GM21360 (cell line): ENCODE measurements around the gene CRELD1.
"Not testable (repeated sequence)": the region's sequence is repeated elsewhere in the genome, so short reads cannot be mapped to it uniquely, and the experiment has no call there.

ENCODE experiments used
- ATAC-seq: cut with Tn5 transposase; IDR thresholded peaks from one replicate; pipeline ENCODE4 v1.9.1; 2021; ENCODE audit warnings: mild to moderate bottlenecking, moderate library complexity; ENCODE audit not compliant: unreplicated experiment

CRELD1 gene

DNA sequence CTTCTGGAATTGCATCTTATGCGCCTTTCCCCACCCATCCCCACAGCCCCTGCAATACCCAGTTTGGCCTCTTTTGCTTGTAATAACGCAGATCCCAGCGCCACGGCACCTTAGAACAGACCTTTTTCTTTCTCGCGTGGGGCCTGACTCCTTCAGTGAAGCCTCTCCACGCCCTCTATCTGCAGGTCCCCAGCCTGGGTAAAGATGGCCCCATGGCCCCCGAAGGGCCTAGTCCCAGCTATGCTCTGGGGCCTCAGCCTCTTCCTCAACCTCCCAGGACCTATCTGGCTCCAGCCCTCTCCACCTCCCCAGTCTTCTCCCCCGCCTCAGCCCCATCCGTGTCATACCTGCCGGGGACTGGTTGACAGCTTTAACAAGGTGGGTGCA lies 594 bp downstream of the CRELD1 start:
- no peak for ATAC-seq

DNA sequence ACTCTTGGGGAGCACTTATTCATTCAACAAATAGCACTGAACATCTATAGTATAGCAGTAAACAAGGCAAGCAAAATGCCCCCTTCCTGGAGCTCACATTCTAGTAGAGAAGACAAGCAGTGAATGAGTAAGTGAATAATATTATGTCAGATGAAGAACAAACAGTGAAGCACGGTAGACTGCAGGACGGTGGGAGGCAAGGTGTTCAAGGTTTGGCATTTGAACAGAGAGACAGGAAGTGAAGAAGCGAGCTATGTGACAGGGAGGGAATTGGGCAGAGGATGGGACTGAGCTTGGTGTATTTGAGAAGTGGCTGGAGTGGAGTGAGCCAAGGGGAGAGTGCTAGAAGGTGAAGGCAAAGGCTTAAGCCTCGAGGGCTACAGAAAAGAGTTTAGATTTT lies 1.4 kb downstream of the CRELD1 start:
- no peak for ATAC-seq

DNA sequence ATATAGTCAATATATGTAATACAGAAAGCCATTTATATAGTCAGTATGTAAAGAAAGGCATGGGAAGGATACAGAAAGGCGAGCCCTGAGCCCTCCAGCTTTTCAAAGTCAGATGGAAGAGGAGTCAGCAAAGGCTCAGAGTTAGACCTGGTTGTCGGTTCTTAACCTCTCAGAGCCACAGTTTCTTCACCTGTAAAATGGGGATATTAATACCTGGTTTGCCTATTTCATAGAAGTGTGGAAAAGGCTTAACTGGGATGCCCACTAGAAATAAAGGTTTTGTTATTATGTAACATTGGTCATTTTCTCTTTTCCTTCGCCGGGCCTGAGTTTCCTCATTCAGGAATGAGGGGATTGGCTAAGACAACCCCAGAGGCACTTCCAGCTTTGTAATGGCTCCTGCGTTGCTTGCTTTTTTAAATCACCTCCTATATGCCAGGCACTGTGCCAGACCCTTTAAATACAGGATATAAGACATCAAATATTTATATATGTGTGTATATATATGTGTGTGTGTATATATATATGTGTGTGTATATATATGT lies 2.4 kb downstream of the CRELD1 start:
- no peak for ATAC-seq

DNA sequence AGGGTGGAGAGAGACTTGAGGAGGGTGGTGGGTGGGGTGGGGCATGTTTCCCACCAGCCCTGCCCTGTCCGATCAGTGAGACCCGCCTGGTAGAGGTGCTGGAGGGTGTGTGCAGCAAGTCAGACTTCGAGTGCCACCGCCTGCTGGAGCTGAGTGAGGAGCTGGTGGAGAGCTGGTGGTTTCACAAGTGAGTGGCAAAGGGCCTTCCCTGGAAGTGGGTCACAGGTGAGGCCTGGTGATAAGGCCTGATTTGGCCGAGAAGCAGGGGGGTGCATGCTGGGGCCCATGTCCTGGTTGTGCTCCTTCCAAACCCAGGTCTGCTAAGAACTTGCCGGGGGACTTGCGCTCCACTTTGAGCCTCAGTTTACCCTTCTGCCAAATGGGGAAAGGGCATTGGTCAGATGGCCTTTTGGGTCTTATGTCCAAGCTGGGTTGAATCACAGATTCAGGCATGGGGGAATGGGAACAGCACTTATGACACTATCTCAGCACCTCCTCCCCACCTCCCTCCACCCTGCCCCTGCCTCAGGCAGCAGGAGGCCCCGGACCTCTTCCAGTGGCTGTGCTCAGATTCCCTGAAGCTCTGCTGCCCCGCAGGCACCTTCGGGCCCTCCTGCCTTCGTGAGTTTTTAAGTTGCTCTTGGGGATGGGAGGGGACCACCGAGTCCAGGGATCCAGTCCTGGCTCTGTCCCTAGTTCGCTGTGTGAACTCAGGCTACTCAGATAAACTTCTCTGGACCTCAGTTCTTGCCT lies 4.0 kb downstream of the CRELD1 start:
- ATAC-seq: no peak

DNA sequence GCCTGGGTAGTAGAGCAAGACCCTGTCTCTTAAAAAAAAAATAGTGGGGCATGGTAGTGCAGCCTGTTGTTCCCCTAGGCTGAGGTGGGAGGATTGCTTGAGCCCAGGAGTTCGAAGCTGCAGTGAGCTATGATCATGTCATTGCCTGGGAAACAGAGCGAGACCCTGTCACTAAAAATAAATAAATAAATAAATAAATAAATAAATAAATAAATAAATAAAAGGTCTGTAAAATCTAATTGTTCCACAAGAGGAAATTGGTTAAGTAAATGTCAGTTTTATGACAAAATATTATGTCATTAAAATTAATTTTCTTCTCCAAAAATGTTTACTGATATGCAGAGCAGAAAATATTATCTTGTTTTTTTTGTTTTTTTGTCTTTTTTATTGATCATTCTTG lies 5.3 kb downstream of the CRELD1 start:
- no peak for ATAC-seq

DNA sequence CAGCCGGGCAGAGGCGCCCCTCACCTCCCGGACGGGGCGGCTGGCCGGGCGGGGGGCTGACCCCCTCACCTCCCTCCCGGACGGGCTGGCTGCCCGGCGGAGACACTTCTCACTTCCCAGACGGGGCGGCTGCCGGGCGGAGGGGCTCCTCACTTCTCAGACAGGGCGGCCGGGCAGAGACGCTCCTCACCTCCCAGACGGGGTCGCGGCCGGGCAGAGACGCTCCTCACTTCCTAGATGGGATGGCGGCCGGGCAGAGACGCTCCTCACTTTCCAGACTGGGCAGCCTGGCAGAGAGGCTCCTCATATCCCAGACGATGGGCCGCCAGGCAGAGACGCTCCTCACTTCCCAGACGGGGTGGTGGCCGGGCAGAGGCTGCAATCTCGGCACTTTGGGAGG lies 6.3 kb downstream of the CRELD1 start:
- ATAC-seq: not testable (repeated sequence)

DNA sequence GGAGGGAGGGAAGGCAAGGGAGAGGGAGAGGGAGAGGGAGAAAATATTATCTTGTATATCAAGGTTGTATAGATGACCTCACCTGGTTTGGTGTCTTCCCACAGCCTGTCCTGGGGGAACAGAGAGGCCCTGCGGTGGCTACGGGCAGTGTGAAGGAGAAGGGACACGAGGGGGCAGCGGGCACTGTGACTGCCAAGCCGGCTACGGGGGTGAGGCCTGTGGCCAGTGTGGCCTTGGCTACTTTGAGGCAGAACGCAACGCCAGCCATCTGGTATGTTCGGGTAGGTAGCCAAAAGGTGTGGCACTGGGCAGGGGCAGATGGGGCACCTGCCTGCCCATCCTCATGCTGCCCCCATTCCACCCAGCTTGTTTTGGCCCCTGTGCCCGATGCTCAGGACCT lies 7.1 kb downstream of the CRELD1 start:
- ATAC-seq: no peak

DNA sequence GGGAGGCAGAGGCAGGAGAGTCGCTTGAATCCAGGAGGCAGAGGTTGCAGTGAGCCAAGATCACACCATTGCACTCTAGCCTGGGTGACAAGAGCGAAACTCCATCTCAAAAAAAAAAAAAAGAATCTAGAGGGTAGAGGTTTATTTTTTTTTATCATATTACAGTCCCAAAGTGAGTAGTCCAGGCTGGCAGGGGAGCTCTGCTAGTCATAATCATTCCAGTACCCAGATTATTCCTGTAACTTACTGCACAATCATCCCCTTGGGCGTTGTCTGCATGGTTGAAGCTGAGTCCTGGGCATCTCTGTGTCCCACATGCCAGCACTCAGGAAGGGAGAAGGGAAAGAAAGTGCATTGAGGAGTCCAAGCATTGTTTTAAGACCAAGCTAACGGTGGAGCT lies 8.5 kb downstream of the CRELD1 start:
- ATAC-seq: no peak

DNA sequence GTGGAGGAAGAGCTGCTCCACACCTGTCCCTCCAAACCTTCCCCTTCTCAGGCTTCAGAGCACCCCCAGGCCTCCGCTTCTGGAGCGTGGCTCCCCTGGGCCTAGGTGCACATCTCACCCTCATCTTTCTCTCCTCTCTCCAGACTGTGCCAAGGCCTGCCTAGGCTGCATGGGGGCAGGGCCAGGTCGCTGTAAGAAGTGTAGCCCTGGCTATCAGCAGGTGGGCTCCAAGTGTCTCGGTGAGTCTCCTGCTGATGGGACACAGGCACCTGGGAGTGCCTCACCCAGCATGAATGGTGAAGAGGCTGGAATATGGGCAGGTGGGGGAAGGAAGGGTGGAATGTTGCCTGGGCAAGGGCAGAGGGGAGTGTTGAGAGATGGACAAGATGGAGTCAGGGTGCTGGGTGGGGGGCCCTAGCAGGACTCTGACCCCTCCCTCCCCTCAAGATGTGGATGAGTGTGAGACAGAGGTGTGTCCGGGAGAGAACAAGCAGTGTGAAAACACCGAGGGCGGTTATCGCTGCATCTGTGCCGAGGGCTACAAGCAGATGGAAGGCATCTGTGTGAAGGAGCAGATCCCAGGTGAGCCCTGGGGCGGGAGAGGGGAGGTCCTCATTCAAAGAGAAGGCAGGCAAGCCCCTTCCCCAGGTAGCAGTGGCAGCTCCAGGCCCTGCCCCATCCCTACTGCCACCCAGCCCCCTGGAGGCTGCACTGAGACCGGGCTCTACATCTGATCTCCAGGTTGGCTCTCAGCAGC lies 9.5 kb downstream of the CRELD1 start:
- ATAC-seq: no peak

DNA sequence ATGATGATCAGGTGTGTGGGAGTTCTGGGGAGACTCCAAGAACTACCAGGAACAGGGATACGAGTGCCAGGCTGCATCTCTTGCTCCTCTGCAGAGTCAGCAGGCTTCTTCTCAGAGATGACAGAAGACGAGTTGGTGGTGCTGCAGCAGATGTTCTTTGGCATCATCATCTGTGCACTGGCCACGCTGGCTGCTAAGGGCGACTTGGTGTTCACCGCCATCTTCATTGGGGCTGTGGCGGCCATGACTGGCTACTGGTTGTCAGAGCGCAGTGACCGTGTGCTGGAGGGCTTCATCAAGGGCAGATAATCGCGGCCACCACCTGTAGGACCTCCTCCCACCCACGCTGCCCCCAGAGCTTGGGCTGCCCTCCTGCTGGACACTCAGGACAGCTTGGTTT lies 10.6 kb downstream of the CRELD1 start:
- no peak for ATAC-seq

DNA sequence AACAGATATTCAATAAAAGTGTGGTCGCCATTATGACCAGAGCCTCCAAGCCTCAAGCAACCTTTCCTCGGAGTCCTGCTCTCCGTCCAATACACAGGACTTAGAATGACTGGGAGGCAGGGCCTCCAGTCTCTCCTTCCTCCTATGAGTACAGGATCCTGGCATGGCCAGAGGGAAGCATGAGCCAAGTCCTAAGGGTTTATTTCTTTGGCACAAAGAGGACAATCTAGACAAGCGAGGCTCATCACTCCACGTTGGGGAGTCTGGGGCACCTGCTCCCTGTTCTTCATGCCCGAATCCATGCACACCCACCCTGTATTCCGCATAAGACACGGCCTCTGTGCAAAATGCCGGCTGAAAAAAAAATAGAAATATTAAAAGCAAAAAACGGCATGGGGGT lies 11.7 kb downstream of the CRELD1 start:
- no peak for ATAC-seq

DNA sequence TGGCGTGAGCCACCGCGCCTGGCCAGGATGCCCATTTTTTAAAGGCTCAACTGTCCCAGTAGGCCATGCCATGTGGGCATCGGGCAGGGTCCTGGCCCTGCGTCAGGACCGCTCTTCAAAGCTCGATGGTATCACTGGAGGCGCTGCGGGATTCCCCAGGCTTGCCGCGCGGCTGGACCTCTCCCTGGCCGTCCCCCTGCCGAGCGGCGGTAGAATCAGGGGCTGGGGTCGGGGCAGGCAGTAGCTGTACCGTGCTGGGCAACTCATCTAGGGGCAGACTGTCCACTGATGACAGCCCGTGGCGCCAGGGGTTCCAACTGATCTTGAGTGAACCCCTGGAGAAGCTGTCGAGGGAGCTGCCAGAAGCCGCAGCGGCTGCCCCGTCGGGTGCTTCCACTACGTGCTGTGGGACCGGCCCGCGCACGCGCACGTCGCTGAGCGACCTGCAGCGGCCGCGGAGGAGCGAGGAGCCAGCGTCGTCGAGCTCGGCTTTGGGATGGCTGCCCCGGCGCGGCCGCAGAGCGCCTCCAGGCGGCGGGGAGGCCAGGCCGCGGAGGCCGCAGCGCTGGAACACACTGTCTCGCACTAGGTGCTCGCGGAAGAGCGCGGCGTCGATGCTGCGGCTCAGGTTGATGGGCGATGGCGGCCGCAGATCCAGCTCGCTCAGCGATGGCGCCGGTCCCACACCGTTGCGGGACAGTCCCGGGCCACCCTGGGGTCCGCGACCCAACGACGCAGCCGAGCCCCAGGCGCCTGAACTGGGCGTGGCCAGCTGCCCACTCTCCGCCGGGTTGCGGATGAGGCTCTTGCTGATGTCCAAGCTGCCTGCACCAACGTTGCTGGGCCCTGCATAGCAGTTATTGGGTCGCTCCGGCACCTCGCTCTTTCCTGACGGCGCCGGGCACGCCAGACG lies 12.7 kb downstream of the CRELD1 start:
- peak; percentile 39 for ATAC-seq

DNA sequence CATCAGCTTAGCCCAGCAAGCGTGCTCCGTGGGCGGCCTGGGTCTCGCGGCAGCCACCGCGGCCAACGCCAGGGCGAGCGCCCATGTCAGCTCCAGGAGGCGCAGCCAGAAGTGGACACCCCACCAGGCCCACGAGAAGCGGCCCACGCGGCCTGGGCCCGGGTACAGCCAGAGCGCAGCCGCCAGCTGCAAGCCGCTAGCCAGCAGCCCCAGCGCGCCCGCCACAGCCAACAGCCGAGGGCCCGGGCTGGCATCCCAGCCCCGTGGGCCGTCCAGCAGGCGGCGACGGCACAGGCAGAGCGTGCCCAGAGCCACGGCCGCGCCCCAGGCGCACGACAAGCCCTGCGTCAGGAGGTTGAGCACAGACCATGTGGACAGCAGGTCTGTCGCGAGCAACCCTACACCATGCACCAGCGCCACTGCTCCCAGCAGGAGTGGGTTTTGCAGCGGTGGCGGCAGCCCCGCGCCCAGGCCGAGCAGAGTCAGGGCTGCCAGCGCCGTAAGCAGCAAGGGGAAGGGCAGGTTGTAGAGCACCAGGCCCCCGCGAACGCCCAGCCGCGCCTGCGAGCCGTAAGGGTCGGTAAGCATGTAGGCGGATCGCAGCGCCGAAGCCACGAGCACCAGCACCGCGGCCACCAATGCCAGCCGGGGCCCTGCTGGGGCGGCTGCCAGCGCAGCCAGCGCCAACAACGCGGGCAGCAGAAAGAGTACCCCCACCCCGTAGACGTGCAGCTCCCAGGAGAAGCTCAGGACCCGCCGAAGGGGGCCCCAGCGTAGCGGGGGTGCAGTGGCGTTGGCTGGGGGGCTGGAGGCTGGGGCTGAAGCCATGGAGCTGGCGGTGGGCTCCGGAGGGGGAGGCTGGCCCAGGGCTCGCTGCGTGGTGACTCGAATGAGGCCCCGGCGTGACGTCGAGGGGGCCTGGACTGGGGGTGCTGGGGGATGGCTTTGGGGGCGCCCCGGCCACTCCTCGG lies 13.7 kb downstream of the CRELD1 start:
- no peak for ATAC-seq

DNA sequence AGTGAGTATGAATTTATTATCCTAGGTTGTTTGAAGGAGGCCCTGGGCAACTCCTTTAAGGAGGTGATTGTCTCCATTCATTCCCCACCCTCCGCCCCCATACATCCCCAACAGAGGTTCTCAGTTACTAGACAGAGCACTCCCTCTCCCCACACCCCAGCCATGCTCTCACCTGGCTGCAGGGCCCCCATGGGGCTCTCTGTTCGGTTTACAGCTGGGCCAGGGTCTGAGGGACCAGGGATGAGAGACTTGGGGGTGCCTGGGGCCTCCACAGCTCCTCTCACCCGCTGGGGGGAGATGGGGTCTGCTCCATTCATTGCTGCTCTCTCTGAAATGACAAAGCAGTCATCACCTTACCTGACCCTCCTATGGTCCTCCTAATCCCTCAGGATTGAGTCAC lies 15.0 kb downstream of the CRELD1 start:
- ATAC-seq: no peak

DNA sequence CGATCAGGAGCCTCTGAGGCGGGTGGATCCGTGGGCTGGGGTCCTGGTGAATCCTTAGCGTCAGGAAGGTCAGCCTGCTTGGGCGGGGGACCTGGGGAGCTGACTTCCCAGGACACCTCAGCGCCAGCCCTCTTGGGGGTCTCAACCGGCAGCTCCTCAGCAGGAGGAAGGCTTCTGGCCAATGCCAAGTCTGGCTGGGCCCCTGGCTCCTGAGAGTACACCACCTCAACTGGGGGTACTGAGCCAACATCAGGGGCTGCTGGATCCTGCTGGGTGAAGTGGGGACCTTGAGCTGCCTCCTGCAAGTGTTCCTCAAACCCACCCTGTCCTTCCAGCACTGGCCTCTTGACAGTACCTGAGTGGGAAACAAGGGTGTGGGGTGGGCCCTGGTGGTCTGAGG lies 15.5 kb downstream of the CRELD1 start:
- no peak for ATAC-seq

DNA sequence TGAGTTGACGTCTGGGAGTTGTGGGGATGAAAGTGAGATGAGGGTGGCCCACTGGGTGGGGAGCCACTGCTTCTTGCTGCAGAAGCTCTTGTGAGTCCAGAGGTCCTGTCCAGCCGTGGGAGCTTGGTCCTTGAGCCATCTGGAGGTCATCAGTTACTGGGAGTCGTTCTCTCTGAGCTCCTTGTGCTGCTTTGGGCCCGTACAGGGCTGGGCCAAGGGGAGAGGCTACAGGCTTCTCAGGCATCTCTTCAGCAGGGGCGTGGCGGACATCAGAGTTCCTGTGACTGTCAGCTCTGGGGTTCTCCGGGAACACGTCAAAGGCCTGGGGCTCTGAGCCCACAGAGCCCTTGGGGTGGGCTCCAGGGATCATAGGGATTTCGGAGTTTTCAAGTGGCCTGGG lies 16.0 kb downstream of the CRELD1 start:
- no peak for ATAC-seq

DNA sequence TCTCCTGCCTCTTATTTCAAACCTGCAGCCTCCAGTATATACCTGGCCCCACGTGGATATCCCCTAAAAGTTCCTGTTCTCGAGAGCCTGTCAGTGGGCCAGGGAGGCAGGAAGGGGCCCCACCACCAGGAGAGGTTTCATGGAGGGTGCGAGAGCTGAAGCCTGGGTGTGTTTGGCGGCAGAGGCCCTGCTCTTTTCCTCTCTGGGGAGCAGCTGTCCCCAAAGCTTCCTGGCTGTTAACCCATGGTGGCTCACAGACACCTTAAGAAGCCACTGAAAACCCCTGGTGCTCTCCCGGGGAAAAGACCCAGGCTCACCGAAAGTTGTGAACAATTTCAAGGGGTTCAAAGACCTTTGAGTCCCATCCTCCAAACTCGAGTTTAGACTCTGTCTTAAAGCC lies 17.5 kb downstream of the CRELD1 start:
- no peak for ATAC-seq

DNA sequence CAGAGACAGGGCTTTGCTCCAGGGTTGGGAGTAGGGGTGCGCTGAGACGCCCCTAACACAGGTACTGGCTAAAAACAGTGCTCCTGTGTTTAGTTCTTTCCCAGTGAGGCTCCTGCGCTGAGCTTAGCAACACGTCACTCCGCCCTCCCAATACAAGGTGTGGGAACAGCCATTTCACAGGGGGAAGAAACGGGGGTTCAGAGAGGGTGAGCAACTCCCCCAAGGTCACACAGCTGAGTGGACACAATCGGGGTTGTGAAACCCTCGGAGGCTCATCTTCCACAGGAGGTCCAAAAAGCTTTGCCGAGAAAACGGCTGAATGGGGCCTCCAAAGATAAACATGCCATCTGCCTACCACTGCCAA lies 17.9 kb downstream of the CRELD1 start:
- no peak for ATAC-seq

DNA sequence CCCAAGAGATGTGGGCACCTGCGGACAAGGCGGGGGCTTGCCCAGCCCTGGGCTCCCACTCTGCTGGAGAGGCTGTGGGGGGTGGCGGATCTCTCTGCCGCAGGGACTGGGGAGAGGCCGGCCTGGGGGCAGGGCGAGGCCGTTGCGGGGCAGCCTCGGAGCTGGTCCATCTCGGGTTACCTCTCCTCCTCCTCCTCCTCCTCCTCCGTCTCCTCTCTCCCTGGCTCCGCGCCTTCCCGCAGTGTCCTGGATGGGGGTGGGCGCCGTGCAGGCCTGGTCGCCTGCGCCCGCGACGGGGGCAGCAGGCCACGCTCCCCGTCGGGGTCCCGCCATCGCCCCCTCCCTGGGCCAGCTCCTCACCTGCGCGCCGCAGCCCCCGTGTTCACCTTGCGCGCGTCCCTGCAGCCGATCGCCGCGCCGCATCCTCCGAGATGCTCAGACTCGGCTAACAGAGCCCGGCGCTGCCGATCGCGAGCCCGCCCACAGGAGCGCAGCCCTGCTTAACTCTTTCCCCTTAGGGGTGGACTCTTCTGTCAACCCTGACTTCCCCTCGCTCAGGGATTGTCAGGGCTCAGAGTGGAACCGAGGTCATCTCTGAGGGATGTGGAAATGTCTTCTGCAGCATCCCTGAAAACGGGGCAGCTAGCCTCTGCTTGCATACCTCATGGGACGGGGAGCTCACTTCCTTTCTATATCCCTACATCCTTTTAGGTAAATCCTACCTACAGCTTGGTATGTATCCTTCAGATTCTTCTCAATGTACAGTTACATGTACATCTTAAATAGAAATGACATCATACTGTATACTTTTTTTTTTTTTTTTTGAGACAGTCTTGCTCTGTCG lies 18.6 kb downstream of the CRELD1 start, which contains the start of gene PRRT3:
Gene PRRT3, minus strand, starts transcription at position 447 of the 844 bp plus-strand sequence. CDS start 2,293 bp downstream, outside the sequence.
- ATAC-seq: peak; percentile 62
